ENCODE results near the gene RAB4A.

Gene RAB4A

GRCh38 chr1:229339086-229339485 is 68.2 kb downstream of the RAB4A start:
- DNase-seq (ENCODE audit: low read depth in 3 of 3): no peak

- no peak for DNase-seq (ENCODE audit: low read depth in 3 of 3)
These were observed 68.6 kb downstream of the RAB4A start for GRCh38 chr1:229339520-229339919.

GRCh38 chr1:229340496-229340895 is 69.6 kb downstream of the RAB4A start:
- DNase-seq (ENCODE audit: low read depth in 3 of 3): no peak

- DNase-seq (ENCODE audit: low read depth in 3 of 3): peak; percentile 49 to 74 (median 56)
These were observed 71.1 kb downstream of the RAB4A start for GRCh38 chr1:229341774-229342655.

GRCh38 chr1:229342656-229343569 is 72.0 kb downstream of the RAB4A start, which contains the start of gene CCSAP:
Gene CCSAP, minus strand, starts transcription at chr1:229343047. Its CDS starts 582 bp downstream, at chr1:229342465.
- DNase-seq (ENCODE audit: low read depth in 3 of 3): peak in 1 of 3 donors; percentile 29

- DNase-seq (ENCODE audit: low read depth in 3 of 3): no peak
These were observed 73.2 kb downstream of the RAB4A start for GRCh38 chr1:229344139-229344538.

GRCh38 chr1:229344937-229345684 is 74.2 kb downstream of the RAB4A start:
- DNase-seq (ENCODE audit: low read depth in 3 of 3): no peak

GRCh38 chr1:229347528-229347927 is 76.6 kb downstream of the RAB4A start:
- no peak for DNase-seq (ENCODE audit: low read depth in 3 of 3)

GRCh38 chr1:229349463-229350385 is 78.8 kb downstream of the RAB4A start:
- no peak for DNase-seq (ENCODE audit: low read depth in 3 of 3)

GRCh38 chr1:229352975-229353374 is 82.1 kb downstream of the RAB4A start:
- no peak for DNase-seq (ENCODE audit: low read depth in 3 of 3)

- no peak for DNase-seq (ENCODE audit: low read depth in 3 of 3)
These were observed 83.3 kb downstream of the RAB4A start for GRCh38 chr1:229354226-229354625.
